AG09319 (cell line): ENCODE measurements around the gene ITPR3.

Source experiments
- DNase-seq: peaks from one replicate; pipeline ENCODE4 v3.0.0-alpha.2; 2010; ENCODE audit warnings: low read depth; ENCODE audit errors: extremely low read depth
- TF ChIP-seq, protein P1 (sequence below): IDR thresholded peaks from 2 replicates; pipeline ENCODE4 v1.5.1; 2011; ENCODE audit warnings: low read depth, mild to moderate bottlenecking, inconsistent platforms, low read length, moderate library complexity

ITPR3 gene

DNA sequence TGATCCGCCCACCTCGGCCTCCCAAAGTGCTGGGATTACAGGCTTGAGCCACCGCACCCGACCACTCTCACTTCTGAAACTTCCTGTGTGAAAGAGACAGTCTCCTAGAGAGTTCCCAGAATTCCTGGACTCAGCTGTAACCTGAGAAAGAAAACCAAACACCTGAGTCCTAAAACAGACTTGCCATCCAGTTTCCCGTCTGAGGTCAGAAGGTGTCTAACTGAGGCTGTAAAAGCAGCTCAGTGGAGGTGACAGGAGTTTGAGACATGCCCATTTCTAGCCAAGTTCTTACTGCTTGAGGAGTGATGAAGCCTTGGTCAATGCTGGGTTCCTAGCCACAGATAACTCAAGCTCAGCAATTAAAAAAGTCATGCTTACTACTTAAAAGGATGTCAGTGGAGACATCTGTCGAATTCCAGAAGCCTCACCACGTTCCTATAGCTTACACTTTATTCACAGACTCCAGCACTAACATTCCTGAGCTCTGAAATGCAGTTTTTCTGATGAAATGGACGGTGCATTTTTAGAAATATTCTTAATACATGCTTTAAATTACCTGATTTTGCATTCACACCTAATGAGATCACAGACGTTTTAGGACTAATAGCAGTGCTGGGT is 84.3 kb downstream of the ITPR3 start:
- TF ChIP-seq, protein P1, sequence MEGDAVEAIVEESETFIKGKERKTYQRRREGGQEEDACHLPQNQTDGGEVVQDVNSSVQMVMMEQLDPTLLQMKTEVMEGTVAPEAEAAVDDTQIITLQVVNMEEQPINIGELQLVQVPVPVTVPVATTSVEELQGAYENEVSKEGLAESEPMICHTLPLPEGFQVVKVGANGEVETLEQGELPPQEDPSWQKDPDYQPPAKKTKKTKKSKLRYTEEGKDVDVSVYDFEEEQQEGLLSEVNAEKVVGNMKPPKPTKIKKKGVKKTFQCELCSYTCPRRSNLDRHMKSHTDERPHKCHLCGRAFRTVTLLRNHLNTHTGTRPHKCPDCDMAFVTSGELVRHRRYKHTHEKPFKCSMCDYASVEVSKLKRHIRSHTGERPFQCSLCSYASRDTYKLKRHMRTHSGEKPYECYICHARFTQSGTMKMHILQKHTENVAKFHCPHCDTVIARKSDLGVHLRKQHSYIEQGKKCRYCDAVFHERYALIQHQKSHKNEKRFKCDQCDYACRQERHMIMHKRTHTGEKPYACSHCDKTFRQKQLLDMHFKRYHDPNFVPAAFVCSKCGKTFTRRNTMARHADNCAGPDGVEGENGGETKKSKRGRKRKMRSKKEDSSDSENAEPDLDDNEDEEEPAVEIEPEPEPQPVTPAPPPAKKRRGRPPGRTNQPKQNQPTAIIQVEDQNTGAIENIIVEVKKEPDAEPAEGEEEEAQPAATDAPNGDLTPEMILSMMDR = no peak
- no peak for DNase-seq

GRCh38 chr6:33705955-33706725 is 85.0 kb downstream of the ITPR3 start:
- TF ChIP-seq, protein P1 = no peak
- DNase-seq = no peak

DNA sequence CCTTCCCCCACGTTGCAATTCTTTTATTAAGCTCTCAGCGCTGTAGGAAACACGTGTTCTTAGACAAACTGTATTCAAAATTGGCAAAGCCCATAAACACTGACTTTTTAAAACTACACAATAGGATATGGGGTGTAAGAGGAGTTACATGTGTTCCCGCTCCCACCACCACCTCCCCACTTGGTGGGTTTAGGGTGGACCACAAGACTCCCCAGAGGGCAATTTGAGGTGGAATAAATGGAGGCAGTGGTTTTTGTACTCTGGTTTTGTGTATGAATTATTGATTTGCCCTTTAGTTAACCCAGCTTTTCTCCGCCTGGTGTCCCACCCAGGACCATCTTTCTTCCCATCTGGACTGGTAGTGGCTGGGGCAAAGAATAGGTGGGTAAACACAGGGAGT is 86.6 kb downstream of the ITPR3 start:
- no peak for DNase-seq
- TF ChIP-seq, protein P1 = no peak

DNA sequence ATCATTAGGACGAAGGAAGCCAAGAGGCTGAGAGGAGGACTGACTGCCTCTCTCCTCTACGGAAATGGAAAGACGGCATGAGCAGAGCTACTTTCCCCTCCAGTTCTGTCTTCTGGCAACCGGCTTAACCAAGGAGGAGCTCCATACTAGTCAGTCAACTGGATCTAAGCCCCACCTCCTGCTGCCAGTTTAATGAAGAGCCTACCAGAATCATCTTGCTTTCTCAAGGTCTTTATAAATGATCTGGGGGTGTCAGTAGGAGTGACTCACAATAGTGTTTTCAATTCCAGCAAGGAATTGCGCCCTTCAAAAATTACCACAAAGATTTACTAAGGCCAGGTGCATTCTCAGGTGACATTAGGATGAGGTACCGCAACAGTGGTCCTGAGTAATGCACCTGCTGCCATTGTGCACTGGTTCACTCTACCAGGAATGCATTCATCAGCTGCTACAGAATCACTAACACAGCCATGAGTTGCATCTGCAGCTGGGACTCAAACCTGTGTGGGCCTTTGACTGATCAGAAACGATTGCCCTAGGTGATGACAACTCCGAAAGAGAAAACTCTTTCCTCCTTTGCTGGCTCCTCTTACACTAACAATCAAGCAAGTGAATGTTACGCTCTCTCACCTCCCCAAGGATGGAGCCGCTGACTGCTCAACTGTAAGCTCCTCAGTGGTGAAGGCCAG is 87.5 kb downstream of the ITPR3 start:
- no peak for DNase-seq
- TF ChIP-seq, protein P1 = no peak

DNA sequence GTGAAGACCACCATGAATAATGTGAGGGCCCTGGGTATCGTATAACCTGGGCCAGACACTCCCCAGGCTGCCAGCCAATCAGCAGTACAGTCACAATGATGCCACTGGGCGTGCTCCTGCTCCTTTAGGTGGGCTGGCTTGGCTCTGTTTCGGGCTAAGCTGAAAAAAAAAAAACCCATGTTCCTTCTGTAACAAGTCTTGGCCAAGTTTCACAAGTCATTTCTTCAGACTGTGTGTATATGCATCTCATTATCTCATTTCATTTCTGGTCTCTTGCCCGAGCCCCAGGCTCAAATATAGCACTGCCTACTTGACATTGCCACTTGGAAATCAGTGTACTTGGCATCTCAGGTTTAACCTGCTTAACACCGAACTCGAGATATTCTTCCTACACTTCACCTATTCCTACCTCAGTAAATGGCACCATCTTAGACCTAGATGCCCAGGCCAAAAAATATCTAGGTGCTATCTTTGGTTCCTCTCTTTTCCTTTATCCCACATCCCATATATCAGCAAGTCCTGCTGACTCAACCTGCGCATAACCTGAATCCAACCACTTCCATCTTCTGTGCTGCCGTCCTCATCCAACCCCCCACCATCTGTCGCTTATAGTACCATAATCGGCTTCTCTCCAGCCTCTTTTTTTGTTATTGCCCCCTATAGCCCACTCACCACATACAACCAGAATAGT is 88.6 kb downstream of the ITPR3 start:
- DNase-seq = no peak
- TF ChIP-seq, protein P1 = no peak

GRCh38 chr6:33710296-33711121 is 89.4 kb downstream of the ITPR3 start:
- no peak for DNase-seq
- TF ChIP-seq, protein P1 = no peak
